Measurements from ENCODE around the gene EN1. TPM values are rescaled to one million over a fixed set of nuclear protein-coding genes. Genes with fewer than 3 reads are reported as not detected.

Gene EN1
- total and polyA plus RNA-seq, 2 of the 13 experiments (the other 11 are each of a cell fraction or from before 2014, with no cell fraction given) = not detected

DNA sequence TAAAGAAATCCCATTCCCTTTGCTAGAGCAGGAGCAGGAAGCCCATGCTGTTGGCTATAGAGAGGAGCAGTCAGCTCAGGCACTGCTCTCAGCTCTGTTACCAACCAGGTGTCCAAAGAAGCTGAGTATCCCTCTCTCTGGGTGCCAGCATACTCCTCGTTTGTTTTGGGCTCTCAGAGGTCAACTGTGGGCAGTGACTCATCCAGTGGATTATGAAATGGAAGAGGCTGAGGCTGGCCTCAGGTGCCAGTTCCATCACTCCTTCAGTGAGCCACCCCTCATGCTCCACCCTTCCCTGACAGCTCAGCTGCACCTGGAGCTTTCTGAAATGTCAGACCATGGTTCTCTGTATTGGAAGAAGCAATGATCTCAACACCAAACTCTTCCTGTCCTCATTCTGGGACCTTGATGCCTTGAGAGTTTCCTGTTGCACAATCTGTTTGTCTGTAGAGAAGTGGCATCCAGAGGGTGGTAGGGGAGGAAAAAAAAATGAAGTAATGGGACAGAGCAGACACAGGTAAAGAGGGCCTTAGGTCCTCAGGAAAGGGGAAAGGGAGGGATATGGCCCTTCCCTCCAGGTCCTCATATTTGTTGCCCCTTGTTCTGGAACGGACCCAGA is 31.2 kb upstream of the EN1 start:
- DNase-seq (ENCODE audit: low spot score) (no peak), FAIRE-seq (no peak), ATAC-seq (no peak)
- H3K4me2 ChIP-seq (ENCODE audit: low read depth, low read length) = no peak overlapping the region
- TF ChIP-seq ZNF510 (CRISPR knock-in tag; IDR thresholded peaks at IDR 0.05; ENCODE audit: low read depth) (no peak), FOSL2 (CRISPR knock-in tag; IDR thresholded peaks at IDR 0.05) (peak; percentile 68), MED13 (CRISPR knock-in tag; IDR thresholded peaks at IDR 0.05) (no peak), CEBPB (IDR thresholded peaks at IDR 0.05; ENCODE audit: borderline replicate concordance, low read depth, low read length) (peak; percentile 24; the same call in 1 of the 2 replicates)
- H3K4me1 ChIP-seq (ENCODE audit: insufficient read depth, low read length) = 0 out of 2 replicates have a peak, but pooled peaks cover 4% of the 10 kb centered on the region
- H4K20me1 ChIP-seq (ENCODE audit: insufficient read depth, low read length) = no peaks in the 10 kb centered on the region
- H3K79me2 ChIP-seq (ENCODE audit: insufficient read depth, low read length) = no peaks in the 10 kb centered on the region
- no peak overlapping the region for H3K9ac ChIP-seq (ENCODE audit: insufficient read depth, low read depth, low read length)
- WGBS (ENCODE audit: low lambda C conversion rate) = 0% methylated on average over 2 of the region's 2 CpGs
- no peak overlapping the region for H3K4me3 ChIP-seq (replicated peaks in 1 of 3; ENCODE audit: insufficient read depth in 1 of 3, low read depth in 2 of 3, low read length in 3 of 3)
- no TSS peak for BruUV-seq (replicated peaks)
- in situ Hi-C loops (cut with HindIII; ENCODE audit: extremely low pct_ligation_motif_present, low pct_unique_long_range_greater_than_20kb) = no loop called here
- peaks cover 0 to 5% of the 10 kb centered on the region in 2 experiments; a peak in 1 of 5 replicates for H3K27me3 ChIP-seq (ENCODE audit: control insufficient read depth in 1 of 2, insufficient read depth in 2 of 2, low read length in 2 of 2)
- no peaks in the 10 kb centered on the region for H3K36me3 ChIP-seq (replicated peaks in 1 of 2; ENCODE audit: control insufficient read depth in 1 of 2, insufficient read depth in 2 of 2, low read length in 2 of 2)
- no peak overlapping the region for H3K27ac ChIP-seq (ENCODE audit: extremely low read length, insufficient read depth, low read length)
- no peaks in the 10 kb centered on the region for H3K9me3 ChIP-seq (ENCODE audit: low read length)
- ChIA-PET POLR2A (no interaction called here), CTCF (ENCODE audit: low intra/inter-chr PET ratio, low total read pairs) (no interaction called here)
- intact Hi-C loops (cut with micrococcal nuclease; ENCODE audit: unreplicated experiment) = no loop called here
- H2AFZ ChIP-seq (ENCODE audit: low read length) = no peak overlapping the region

DNA sequence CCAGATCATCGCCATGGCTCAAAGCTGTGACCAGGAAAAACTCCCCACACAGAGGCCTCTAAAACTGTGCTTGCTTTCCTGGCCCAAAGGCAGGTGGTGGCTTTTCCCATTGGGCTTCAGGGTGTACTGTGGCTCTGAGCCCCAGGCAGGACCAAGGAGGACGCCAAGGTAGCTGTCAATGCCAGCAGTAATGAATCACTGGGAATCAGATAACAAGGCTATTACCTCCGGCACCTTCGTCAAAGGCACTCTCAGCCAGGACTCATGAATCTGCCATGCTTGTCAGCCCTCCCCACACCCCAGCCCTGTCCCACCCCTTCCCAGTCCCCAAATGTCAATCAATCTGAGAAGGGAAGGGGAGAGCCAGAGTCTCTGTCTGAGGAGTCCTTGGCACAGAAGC is 27.9 kb upstream of the EN1 start:
- no peaks in the 10 kb centered on the region for H3K79me2 ChIP-seq (ENCODE audit: insufficient read depth, low read length)
- no TSS peak for BruUV-seq (replicated peaks)
- no peaks in the 10 kb centered on the region for H4K20me1 ChIP-seq (ENCODE audit: insufficient read depth, low read length)
- ChIA-PET CTCF (ENCODE audit: low intra/inter-chr PET ratio, low total read pairs) (no interaction called here), POLR2A (no interaction called here)
- H3K4me1 ChIP-seq (ENCODE audit: insufficient read depth, low read length) = no peaks in the 10 kb centered on the region
- no peak for ATAC-seq
- H3K9ac ChIP-seq (ENCODE audit: insufficient read depth, low read depth, low read length) = no peak overlapping the region
- no peak overlapping the region for H3K4me3 ChIP-seq (replicated peaks in 1 of 3; ENCODE audit: insufficient read depth in 1 of 3, low read depth in 2 of 3, low read length in 3 of 3)
- FAIRE-seq = no peak
- in situ Hi-C loops (cut with HindIII; ENCODE audit: extremely low pct_ligation_motif_present, low pct_unique_long_range_greater_than_20kb) = no loop called here
- intact Hi-C loops (cut with micrococcal nuclease; ENCODE audit: unreplicated experiment) = no loop called here
- TF ChIP-seq TBP (CRISPR knock-in tag; IDR thresholded peaks at IDR 0.05) = no peak
- H2AFZ ChIP-seq (ENCODE audit: low read length) = no peak overlapping the region
- no peaks in the 10 kb centered on the region for H3K9me3 ChIP-seq (ENCODE audit: low read length)
- no peak for DNase-seq (ENCODE audit: low spot score)
- peaks cover 0 to 13% of the 10 kb centered on the region in 2 experiments; a peak in 1 of 5 replicates for H3K27me3 ChIP-seq (ENCODE audit: control insufficient read depth in 1 of 2, insufficient read depth in 2 of 2, low read length in 2 of 2)
- H3K27ac ChIP-seq (ENCODE audit: extremely low read length, insufficient read depth, low read length) = no peak overlapping the region
- H3K4me2 ChIP-seq (ENCODE audit: low read depth, low read length) = no peak overlapping the region
- H3K36me3 ChIP-seq (replicated peaks in 1 of 2; ENCODE audit: control insufficient read depth in 1 of 2, insufficient read depth in 2 of 2, low read length in 2 of 2) = no peaks in the 10 kb centered on the region
- WGBS (ENCODE audit: low lambda C conversion rate) = 14% methylated on average over 4 of the region's 4 CpGs
